Ishikawa (cell line): ENCODE measurements around the gene CD300E.

Experiments used
- CEBPB ChIP-seq: IDR thresholded peaks from 2 replicates; pipeline ENCODE4 v1.6.1; 2012
- CREB1 ChIP-seq: IDR thresholded peaks from 2 replicates; pipeline ENCODE4 v1.6.1; 2012; ENCODE audit warnings: low read depth
- EGR1 ChIP-seq: IDR thresholded peaks from 2 replicates; pipeline ENCODE4 v1.6.1; 2012
- EP300 ChIP-seq: IDR thresholded peaks from 2 replicates; pipeline ENCODE4 v1.6.1; 2012; ENCODE audit warnings: borderline replicate concordance
- FOXM1 ChIP-seq: IDR thresholded peaks from 2 replicates; pipeline ENCODE4 v1.6.1; 2012; ENCODE audit warnings: low read depth, borderline replicate concordance
- MAX ChIP-seq: IDR thresholded peaks from 2 replicates; pipeline ENCODE4 v1.6.1; 2012
- NFIC ChIP-seq: IDR thresholded peaks from 2 replicates; pipeline ENCODE4 v1.6.1; 2012
- RAD21 ChIP-seq: IDR thresholded peaks from 2 replicates; pipeline ENCODE4 v1.6.1; 2012; ENCODE audit warnings: low read depth
- REST ChIP-seq: IDR thresholded peaks from 2 replicates; pipeline ENCODE4 v1.6.1; 2012; ENCODE audit warnings: low read depth, mild to moderate bottlenecking
- TAF1 ChIP-seq: IDR thresholded peaks from 2 replicates; pipeline ENCODE4 v1.6.1; 2012; ENCODE audit warnings: low read depth, mild to moderate bottlenecking
- TCF12 ChIP-seq: IDR thresholded peaks from 2 replicates; pipeline ENCODE4 v1.6.1; 2012; ENCODE audit warnings: low read depth
- TEAD4 ChIP-seq: IDR thresholded peaks from 2 replicates; pipeline ENCODE4 v1.6.1; 2012
- USF1 ChIP-seq: IDR thresholded peaks from 2 replicates; pipeline ENCODE4 v1.6.1; 2012
- YY1 ChIP-seq: IDR thresholded peaks from 2 replicates; pipeline ENCODE4 v1.6.1; 2012; ENCODE audit warnings: low read depth
- ZBTB7A ChIP-seq: IDR thresholded peaks from 2 replicates; pipeline ENCODE4 v1.6.1; 2012; ENCODE audit warnings: low read depth

CD300E gene, protein sequence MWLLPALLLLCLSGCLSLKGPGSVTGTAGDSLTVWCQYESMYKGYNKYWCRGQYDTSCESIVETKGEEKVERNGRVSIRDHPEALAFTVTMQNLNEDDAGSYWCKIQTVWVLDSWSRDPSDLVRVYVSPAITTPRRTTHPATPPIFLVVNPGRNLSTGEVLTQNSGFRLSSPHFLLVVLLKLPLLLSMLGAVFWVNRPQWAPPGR

DNA sequence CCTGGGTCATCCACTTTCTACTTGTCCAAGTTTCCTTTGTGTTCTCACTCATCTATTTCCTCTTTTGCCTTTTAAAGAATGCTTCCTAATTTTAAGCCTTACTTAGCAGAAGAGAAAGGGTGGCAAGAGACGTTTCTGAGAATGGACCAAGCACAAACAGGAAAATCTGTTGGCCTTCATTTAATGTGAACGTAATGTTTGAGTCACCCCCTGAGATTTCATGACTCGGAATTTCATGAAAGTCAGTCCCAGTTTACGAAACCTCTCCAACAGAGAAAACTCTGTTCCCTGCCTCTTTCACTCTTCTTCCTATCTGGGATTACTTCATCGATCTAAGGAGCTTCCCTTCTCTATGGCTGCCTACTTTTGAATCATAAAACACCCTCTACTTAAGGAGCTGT lies at the start of gene CD300E:
TSS of gene CD300E (minus strand) at position 46 of the 401 bp plus-strand sequence. CDS start 117 bp downstream, outside the sequence.
- TF ChIP-seq EP300: no peak
- TF ChIP-seq NFIC: no peak
- TF ChIP-seq RAD21: no peak
- TF ChIP-seq FOXM1: no peak
- no peak for TF ChIP-seq EGR1
- TF ChIP-seq MAX: no peak

DNA sequence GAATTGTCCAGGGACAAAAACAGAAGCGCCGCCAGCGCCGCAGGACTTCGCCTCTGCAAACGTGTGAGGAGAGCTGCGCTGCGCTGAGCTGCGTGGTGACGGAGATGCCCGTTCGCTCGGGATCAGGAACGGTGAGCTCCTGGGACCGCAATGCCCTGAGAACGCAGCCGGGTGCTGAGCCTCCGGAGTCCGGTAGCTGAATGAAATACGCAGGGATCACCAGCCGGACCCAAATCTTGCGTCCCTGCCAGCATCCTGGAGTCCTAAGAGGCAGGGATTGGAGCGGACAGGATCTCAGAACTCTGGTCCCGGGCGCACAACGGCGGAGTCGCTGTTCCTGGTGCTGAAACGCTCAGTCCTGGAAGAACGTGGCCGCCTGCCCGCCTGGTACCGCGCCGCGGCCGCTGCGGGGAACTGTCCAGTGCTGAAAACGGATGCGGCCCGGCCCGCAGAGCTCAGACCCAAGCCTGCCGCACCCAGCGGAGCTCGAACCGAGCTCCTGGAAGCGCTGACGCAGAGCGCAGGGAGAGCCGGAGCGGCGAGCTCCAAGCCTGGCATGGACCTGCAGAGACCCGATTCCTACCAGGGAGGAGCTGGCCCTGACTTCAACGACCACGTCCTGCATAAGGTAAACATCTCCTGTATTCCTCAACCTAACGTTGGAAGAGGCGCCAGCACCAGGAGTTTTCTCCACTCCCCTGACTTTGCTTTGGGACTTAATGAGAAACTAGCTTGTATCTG lies 47.7 kb upstream of the CD300E start:
- TF ChIP-seq MAX (peak; percentile 97), TCF12 (peak; percentile 70; the same call in 1 of the 2 replicates), NFIC (peak; percentile 60; the same call in 1 of the 2 replicates), REST (peak; percentile 100), FOXM1 (no peak), USF1 (peak; percentile 71), TEAD4 (peak; percentile 73), YY1 (peak; percentile 79), CEBPB (no peak), EP300 (peak; percentile 51; the same call in 1 of the 2 replicates)

DNA sequence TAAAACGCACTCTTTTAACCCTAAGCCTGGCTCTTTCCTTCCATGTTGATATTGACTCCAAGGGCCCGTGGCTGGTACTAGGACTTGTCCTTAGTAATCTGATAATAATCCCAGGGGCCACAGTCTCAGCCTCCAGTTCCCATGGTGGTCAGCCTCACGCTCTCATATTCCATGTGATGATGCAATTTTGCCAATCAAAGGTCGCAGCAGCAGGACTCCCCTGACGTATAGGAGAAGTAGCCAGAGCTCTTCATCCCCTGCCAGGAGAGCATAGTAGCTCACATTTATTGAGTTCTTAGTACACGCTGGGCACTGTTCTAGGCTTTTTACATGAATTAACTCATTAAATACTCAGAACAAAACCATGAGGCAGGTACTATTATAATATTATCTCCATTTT lies 46.8 kb upstream of the CD300E start:
- TF ChIP-seq NFIC (no peak), ZBTB7A (no peak), TAF1 (no peak), MAX (no peak), FOXM1 (no peak), TCF12 (no peak), TEAD4 (no peak), CEBPB (no peak), USF1 (no peak), EGR1 (no peak), YY1 (no peak), EP300 (no peak), REST (no peak), CREB1 (no peak), RAD21 (no peak)

DNA sequence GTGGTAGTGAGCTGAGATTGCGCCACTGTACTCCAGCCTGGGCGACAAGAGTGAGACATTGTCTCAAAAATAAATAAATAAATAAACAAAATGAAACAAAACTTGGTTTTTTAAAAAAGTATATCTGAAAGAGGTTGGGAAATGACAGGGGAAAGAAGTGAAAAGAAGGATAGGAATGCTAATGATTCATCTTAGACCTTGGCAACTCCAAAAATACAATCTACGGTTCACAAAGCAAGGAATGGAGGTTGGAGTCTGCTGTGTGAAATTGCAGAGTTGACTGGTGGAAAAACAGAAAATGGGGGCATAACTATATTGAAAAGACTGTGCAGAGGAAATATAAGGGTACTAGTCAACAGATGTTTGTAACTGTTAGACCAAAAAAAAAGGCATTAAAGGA lies 40.0 kb upstream of the CD300E start:
- TF ChIP-seq TCF12 (no peak), CEBPB (no peak), NFIC (no peak), TEAD4 (no peak), REST (no peak), FOXM1 (no peak), TAF1 (no peak), YY1 (no peak), ZBTB7A (no peak)

- TF ChIP-seq EP300 (no peak), MAX (no peak), ZBTB7A (no peak), USF1 (no peak), FOXM1 (no peak), TAF1 (no peak), EGR1 (no peak), REST (no peak), CREB1 (no peak), YY1 (no peak), RAD21 (no peak), CEBPB (no peak)
These were observed 36.4 kb upstream of the CD300E start for GRCh38 chr17:74659889-74660288.
